NCI-H187 (cell line): ENCODE results near the gene IRAK1.
A peak's percentile ranks its signal among the peaks of the same experiment; 100 is the strongest.

Experiments
- DNase-seq, 2 experiments: peaks; one replicate each; lab custom pipeline; 2025; lab: John Stamatoyannopoulos, UW

The IRAK1 gene

GRCh38 chrX:153971124-153971449 lies 48.6 kb downstream of the IRAK1 start:
- peak; percentile 90 to 91 for DNase-seq

DNA sequence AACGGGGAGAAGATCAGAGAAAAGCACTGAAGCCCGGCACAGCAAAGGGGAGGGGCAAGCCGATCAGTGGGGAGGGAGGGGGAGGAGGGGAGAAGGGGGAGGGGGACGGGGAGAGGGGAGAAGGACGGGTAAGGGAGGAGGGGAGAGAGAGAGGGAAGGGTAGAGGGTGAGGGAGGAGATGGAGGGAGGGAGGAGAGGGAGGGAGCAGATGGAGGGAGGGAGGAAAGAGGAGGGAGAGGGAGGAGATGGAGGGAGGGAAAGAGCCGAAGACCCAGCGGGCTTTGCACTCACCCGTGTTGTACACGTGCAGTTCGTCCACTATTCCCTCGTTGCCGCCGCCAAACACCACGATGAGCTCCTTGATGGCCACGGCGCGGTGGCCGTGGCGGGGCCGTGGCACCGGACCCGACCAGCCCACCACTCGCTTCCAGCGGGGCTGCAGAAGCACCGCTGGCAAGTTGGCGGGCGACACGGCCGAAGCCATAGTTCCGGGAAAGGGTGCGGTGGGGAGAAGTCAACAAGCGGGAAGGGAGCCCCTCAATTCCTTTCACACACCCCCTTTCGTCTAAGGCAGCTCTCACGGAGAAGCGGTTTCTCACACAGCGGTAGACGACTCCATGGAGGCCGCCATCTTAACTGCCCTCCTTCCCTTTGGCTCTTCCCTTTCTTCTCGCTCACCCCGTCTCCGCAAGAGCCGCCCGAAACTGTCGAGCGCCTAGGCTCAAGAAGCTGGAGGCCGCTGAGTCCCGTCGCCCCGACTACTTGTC lies 49.2 kb downstream of the IRAK1 start:
- peak; percentile 72 to 90 for DNase-seq

DNA sequence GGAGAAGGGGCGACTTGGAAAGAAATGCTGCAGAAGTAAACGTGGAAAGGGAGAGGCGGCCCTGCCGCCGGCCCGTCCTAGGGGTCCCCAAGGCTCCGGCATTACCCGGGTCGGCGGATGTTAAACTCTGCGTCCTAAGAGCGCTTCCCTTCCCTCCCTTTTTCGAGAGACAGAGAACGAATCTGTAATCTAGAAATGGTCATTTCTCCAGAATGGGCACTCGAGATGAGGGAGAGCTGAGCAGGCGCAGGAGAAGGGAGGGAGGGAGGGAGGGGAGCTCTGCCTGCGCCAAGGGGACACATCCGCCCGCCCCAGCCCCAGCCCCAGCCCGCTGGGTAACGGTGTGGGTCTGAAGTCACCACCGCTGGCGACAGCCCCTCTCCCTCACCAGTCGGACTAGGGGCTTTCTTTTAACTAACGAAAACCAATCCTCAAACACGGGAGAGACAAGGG lies 49.8 kb downstream of the IRAK1 start:
- peak in 1 of 2 experiments; percentile 72 for DNase-seq

GRCh38 chrX:153969125-153969903 lies 50.4 kb downstream of the IRAK1 start:
- no peak for DNase-seq

- DNase-seq, result peak; percentile 26 to 34
These were observed 51.0 kb downstream of the IRAK1 start for GRCh38 chrX:153968754-153969124.

DNA sequence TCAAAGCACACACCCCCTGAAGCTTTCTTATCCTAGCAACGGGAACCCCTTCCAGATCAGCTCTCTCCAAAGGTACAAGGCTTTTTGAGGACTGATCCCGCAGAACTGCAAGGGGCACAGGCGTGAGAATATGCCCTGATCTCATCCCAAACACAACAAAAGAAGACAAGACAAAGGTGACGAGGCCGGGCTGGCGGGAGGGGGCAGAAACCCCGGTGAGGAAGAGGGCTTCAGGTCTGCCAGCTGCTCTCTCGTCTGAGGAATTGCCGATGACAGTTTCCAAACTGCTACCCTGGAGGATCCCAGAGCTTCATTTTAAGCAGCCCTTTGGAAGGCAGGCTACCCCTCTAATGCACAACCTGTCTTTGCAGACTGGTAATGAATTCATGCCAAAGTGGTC lies 51.4 kb downstream of the IRAK1 start:
- DNase-seq, result peak in 1 of 2 experiments; percentile 35

- DNase-seq, result no peak
These were observed 52.0 kb downstream of the IRAK1 start for GRCh38 chrX:153967536-153968224.

- DNase-seq, result no peak
These were observed 52.7 kb downstream of the IRAK1 start for GRCh38 chrX:153966841-153967535.

DNA sequence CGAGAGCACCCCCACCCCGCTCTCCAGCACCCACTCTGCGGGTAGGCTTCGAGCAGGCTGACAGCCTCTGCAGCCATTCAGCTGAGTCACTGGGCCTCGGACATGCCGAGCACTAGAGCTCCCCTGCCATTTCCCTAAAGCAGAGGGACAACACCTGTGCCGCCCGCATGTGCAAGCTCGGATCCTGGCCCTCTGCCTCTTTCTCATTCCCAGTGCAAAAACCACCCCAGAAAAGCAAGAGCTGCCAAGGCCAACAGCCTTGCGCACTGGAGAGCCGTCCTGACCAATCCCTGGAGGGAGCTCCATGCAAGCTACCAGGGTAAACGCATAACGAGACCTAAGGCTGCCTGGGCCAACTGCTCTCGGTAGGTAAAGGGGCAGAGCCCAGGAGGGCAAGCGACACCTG lies 53.4 kb downstream of the IRAK1 start:
- DNase-seq, result no peak

DNA sequence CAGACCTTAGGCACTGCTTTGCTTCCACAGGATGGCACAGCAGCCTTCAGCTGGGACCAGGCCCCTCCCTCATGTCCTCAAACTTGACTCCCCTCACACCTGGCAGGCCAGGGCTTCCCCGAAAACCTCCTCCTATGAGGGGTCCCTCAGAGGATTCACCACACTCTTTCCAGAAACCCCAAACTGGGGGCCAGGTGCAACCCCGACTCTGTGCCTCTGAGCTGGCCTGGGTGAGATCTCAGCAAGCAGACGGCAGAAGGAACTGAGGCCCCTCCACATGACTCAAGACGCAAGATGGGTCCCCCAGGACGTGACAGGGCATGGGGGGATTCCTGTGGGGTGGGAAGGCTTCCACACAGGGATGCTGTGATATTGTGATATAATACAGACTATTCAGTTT lies 54.3 kb downstream of the IRAK1 start:
- DNase-seq, result no peak

GRCh38 chrX:153964105-153964504 lies 55.6 kb downstream of the IRAK1 start:
- no peak for DNase-seq

GRCh38 chrX:153963546-153963945 lies 56.2 kb downstream of the IRAK1 start:
- DNase-seq, result no peak

DNA sequence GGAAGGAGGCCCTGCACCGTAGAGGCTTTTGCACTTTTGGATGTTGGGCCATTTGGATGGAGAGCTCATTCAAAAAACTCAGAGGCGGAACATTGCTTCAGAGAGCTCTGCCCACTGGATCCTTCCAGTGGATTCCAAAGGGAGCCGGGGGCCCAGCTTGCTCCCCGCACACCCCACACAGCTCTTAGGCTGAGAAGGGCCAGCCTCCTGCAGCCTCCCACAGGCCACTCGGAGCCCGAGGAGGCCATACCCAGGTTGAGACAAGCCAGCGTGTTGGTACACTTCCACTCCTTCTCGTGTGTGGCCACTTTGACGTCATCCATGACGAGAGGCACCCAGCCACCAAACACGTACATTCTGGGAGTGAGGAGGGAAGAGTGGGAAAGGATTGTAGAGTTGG lies 58.4 kb downstream of the IRAK1 start:
- DNase-seq, result no peak

GRCh38 chrX:153960786-153961185 lies 58.9 kb downstream of the IRAK1 start:
- no peak for DNase-seq
